Ovary (tissue), 9 donors: ENCODE measurements around the gene DGKA. TPM values are rescaled to one million over a fixed set of nuclear protein-coding genes. Genes with fewer than 3 reads are reported as not detected.

Source experiments
- DNase-seq, 5 donors: peaks; one replicate each; pipeline ENCODE4 v3.0.0-alpha.2; 2019 to 2020
- H3K27ac ChIP-seq, 2 donors: fragments of 200-600 bp; one replicate each; pipeline versions ENCODE4 v1.5.1 to v1.8.0; 2019 to 2022
- H3K27me3 ChIP-seq: fragments of 200-600 bp; one replicate; pipeline ENCODE4 v1.8.0; 2022
- H3K36me3 ChIP-seq: fragments of 200-600 bp; sonication (generic); one replicate; pipeline ENCODE4 v1.5.1; 2019
- H3K4me1 ChIP-seq: one replicate; pipeline ENCODE4 v1.8.1; 2013; ENCODE audit warnings: mild to moderate bottlenecking, moderate library complexity; ENCODE audit not compliant: insufficient read depth
- H3K4me3 ChIP-seq: fragments of 200-600 bp; sonication (generic); one replicate; pipeline ENCODE4 v1.5.1; 2017
- H3K9me3 ChIP-seq, 2 donors: fragments of 200-600 bp in 1 of 2; sonication (generic) in 1 of 2; one replicate each; pipeline versions ENCODE4 v1.5.1 to v1.8.1; 2013 to 2019; ENCODE audit warnings: mild to moderate bottlenecking in 1 of 2, moderate library complexity in 1 of 2
- CTCF ChIP-seq, 3 donors: fragments of 450-650 bp in 2 of 3; fragments of 200-600 bp in 1 of 3; IDR thresholded peaks; one replicate each; pipeline versions ENCODE4 v1.5.1 to v1.8.0; 2016 to 2022; ENCODE audit warnings: antibody characterized with exemption in 3 of 3, mild to moderate bottlenecking in 1 of 3
- EP300 ChIP-seq: sonication (generic); formaldehyde crosslinking; IDR thresholded peaks from one replicate; pipeline ENCODE4 v1.6.1; 2017; ENCODE audit warnings: antibody characterized with exemption
- POLR2A ChIP-seq: fragments of 450-650 bp; IDR thresholded peaks from one replicate; pipeline ENCODE4 v1.6.1; 2017; ENCODE audit warnings: antibody characterized with exemption, mild to moderate bottlenecking, moderate library complexity
- WGBS, 3 donors: extraction: QIAGEN DNeasy Blood & Tissue Kit in 1 of 3; methylation state at CpG; one replicate each; pipeline versions ENCODE4 v1.1.5 to v1.1.7; 2013 to 2017; 5-methylcytosine and 5-hydroxymethylcytosine counted together
- intact Hi-C, 4 donors: fragments of 100-400 bp; cut with DNase I; formaldehyde crosslinking; loops; one replicate each; pipeline versions ENCODE4 v1.11.0 to v1.15.1; 2022 to 2023
- polyA plus RNA-seq, 2 donors: library from polyadenylated mRNA; stranded (reverse); fragments of 200-250 nt in 1 of 2; fragments of 350-450 nt in 1 of 2; fragmentation: Illumina TruSeq in 1 of 2; extraction: RNeasy Lipid Tissue Mini Kit (QIAGEN cat#74804) in 1 of 2; gene quantifications; one replicate each; pipeline ENCODE4 v1.2.3, GENCODE V29; 2013 to 2014
- total RNA-seq, 7 donors: library from RNA; depleted of rRNA in 2 of 7; stranded (reverse); fragments of >200 nt in 2 of 7; fragmentation: NEBNext Ultra II Directional in 3 of 7; extraction: Animal tissue kit (Norgen Biotek cat#: 25700) in 3 of 7; gene quantifications; one replicate each; pipeline versions ENCODE4 v1.1.0 to v1.2.4, GENCODE V29; 2016 to 2023
- donor health status: DM: no; HTN: no; CAD: no; lungs with moderate emphysema.
- donor health status: DM: no; HTN: no; CAD: no.
- donor health status: Bipolar disorder and iron deficiency.
- donor health status: DM: yes; HTN: yes; CAD: no.
- donor health status: DM: no; HTN: no; CAD: no.
- donor health status: DM: yes; HTN: yes; CAD: no.

DGKA gene
- total and polyA plus RNA-seq, 9 donors = 13.3 to 50.1 (median 26.0) TPM

GRCh38 chr12:55955800-55956508 lies 25.0 kb downstream of the DGKA start:
- no peak overlapping the region for H3K27ac ChIP-seq
- H3K4me3 ChIP-seq = no peak overlapping the region
- no peaks in the 10 kb centered on the region for H3K27me3 ChIP-seq
- intact Hi-C loops = no loop called here
- TF ChIP-seq POLR2A = no peak
- no peak for TF ChIP-seq EP300
- TF ChIP-seq CTCF (IDR thresholded peaks at IDR 0.05) = no peak
- no peaks in the 10 kb centered on the region for H3K9me3 ChIP-seq
- peaks cover 3% of the 10 kb centered on the region for H3K4me1 ChIP-seq
- DNase-seq = no peak
- WGBS, 3 donors = 63 to 74% (median 67%) methylated on average over 6 of the region's 6 CpGs
- H3K36me3 ChIP-seq = no peaks in the 10 kb centered on the region

GRCh38 chr12:55957106-55957859 lies 26.3 kb downstream of the DGKA start:
- intact Hi-C loops = no loop called here
- WGBS, 3 donors = 79 to 87% (median 82%) methylated on average over 5 of the region's 5 CpGs

GRCh38 chr12:55963760-55964159 lies 32.8 kb downstream of the DGKA start:
- DNase-seq = no peak
- Histone ChIP-seq H3K36me3 (no peaks in the 10 kb centered on the region), H3K4me3 (no peak overlapping the region), H3K4me1 (peaks cover 12% of the 10 kb centered on the region), H3K27me3 (no peaks in the 10 kb centered on the region), H3K9me3 (no peaks in the 10 kb centered on the region), H3K27ac (no peak overlapping the region)
- intact Hi-C loops = no loop called here
- no peak for TF ChIP-seq EP300
- no peak for TF ChIP-seq CTCF (IDR thresholded peaks at IDR 0.05)
- TF ChIP-seq POLR2A = no peak
- WGBS, 3 donors = 88 to 98% (median 94%) methylated on average over 2 of the region's 2 CpGs

More at GRCh38 chr12:55957106-55957859, 26.3 kb downstream of the DGKA start:
- Histone ChIP-seq H3K4me3 (no peak overlapping the region), H3K4me1 (peaks cover 3% of the 10 kb centered on the region), H3K36me3 (no peaks in the 10 kb centered on the region), H3K27me3 (no peaks in the 10 kb centered on the region), H3K27ac (no peak overlapping the region), H3K9me3 (no peaks in the 10 kb centered on the region)
- TF ChIP-seq CTCF (IDR thresholded peaks at IDR 0.05) (no peak), EP300 (no peak), POLR2A (no peak)
- DNase-seq = no peak

- no peak for DNase-seq
- WGBS, 3 donors = 59 to 74% (median 62%) methylated on average over 5 of the region's 5 CpGs
Measured at GRCh38 chr12:55965240-55965639, 34.3 kb downstream of the DGKA start.

More at GRCh38 chr12:55965240-55965639, 34.3 kb downstream of the DGKA start:
- Histone ChIP-seq H3K9me3 (no peaks in the 10 kb centered on the region), H3K4me3 (no peak overlapping the region), H3K27me3 (no peaks in the 10 kb centered on the region), H3K27ac (no peak overlapping the region), H3K36me3 (no peaks in the 10 kb centered on the region), H3K4me1 (peaks cover 9% of the 10 kb centered on the region)
- TF ChIP-seq EP300 (no peak), POLR2A (no peak), CTCF (IDR thresholded peaks at IDR 0.05) (no peak)
- intact Hi-C loops = no loop called here
